HT1080 (cell line): ENCODE results near the gene ADAMTS2. TPM values are rescaled to one million over a fixed set of nuclear protein-coding genes. Genes with fewer than 3 reads are reported as not detected.
"Not testable (repeated sequence)": the region's sequence is repeated elsewhere in the genome, so short reads cannot be mapped to it uniquely, and the experiment has no call there.

Experiments
- DNase-seq: peaks from one replicate; pipeline ENCODE4 v3.0.0-alpha.2; 2015; ENCODE audit warnings: low read depth
- small RNA-seq: library from RNA; depleted of rRNA; stranded (forward); fragments of <200 nt; gene quantifications from one replicate; pipeline ENCODE3, GENCODE V24; 2014
- total RNA-seq: library from RNA; depleted of rRNA; stranded (reverse); fragments of >200 nt; shearing (Covaris generic); gene quantifications from 2 replicates; pipeline ENCODE4 v1.2.3, GENCODE V29; 2014; rRNA removed

ADAMTS2 gene
- total RNA-seq, 1 experiment from 2014 or later: 0.69 TPM

DNA sequence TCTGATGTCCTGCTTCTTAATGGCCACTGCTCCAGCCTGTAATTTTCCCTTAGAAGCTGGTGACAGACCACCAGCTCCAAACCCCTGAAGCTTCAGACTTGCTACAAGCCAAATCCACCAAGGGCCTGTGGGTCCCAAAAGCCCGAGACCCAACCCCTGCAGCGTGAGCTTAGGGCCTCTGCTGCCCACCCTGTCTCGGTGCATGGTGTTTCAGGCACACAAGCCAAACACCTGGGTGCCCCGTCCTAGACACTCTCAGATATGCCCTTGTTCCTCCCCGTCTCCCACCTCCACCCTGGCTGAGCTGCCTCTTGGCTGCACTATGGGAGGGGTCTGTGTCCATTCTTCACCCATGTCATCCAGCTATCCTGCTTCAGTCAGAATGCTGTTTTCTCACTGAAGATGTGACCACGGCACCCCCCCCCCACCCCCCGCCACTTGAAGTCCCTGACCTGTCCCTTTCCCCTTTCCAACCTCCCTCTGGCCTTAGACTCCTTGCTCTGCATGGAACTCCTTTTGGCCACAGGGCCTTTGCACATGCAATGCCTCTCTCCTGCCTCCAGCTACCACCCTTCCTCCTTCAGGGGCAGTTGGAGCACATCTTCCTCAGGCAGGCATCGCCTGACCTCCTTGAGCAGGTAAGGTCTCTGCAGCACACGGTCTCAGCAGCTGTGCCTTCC is 229.3 kb downstream of the ADAMTS2 start:
- no peak for DNase-seq

- DNase-seq: no peak
Observed at GRCh38 chr5:179115307-179115706, 230.0 kb downstream of the ADAMTS2 start.

- no peak for DNase-seq
Observed at GRCh38 chr5:179114756-179115155, 230.5 kb downstream of the ADAMTS2 start.

- no peak for DNase-seq
Observed at GRCh38 chr5:179113945-179114641, 231.2 kb downstream of the ADAMTS2 start.

DNA sequence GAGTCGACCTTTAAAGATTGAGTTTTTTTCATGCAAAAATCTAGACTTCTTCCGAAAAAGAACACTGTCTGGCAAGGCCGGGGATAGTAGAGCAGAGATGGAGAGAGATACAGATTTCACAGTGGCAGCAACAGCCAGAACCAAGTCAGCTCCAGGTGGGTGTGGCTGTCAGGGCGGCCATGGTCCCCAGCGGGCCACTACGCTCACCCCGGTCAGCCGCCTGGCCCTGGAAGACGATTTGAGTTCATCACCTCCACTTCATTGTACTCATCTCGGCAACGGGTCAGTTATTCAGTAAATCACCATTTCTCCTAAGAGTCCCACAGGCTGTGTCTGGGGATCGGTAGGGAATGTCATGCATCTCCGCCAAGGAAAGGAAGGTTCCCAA is 232.1 kb downstream of the ADAMTS2 start:
- DNase-seq: no peak

DNA sequence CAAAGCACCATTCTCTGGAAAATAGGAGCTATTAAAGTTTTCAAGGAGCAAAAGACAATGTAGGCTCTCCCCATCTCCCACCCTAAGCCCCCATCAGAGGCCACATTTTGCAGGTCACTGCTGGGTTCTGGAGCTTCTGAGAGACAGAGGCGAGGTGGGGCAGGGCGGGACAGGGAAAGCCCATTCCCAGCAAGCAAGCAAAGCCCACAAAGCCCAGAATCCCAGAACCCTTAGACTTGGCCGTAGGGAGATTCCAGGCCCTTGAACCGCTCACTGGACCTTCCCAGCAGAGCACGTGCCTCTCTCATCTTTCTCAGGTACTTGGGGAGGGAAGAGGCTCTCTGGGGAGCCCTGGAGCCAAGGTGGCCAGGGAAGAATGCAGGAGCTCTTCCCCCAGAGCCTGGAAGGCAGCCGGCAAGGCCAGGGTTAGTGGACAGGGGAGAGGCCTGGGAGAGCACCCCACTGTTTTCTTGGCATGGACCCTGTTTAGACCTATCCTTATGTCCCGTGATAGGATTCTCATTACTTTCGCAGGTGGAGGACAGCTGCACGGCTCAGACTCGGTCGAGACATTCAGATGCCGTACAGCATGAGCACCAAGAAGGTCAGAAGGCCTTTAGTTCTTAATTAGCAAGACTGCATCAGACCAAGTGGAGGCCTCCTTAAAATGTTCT is 232.7 kb downstream of the ADAMTS2 start:
- no peak for DNase-seq

- no peak for DNase-seq
Observed at GRCh38 chr5:179111267-179112207, 233.7 kb downstream of the ADAMTS2 start.

- DNase-seq: no peak
Observed at GRCh38 chr5:179110528-179110927, 234.7 kb downstream of the ADAMTS2 start.

GRCh38 chr5:179101282-179101681 is 244.0 kb downstream of the ADAMTS2 start:
- not testable (repeated sequence) for DNase-seq

- DNase-seq: no peak
Observed at GRCh38 chr5:179089502-179089901, 255.8 kb downstream of the ADAMTS2 start.

DNA sequence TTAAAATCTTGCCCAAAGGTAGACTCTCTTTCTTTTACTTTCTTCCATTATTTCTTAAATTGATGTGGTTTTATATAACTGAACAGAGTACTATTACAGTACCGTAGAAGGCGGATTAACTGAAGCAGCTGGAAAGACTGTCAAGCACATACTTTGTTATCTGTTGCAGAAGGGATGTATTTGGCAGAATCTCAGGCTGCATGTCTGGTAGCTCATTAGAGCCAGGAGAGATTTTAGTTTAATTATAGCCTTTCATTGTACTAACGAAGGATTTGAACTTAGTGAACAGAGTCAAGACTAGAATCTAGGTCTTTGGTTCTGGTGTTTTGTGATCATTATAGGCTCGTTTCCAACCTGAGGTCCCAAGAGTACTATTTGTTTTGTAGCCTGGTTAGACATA is 264.5 kb downstream of the ADAMTS2 start:
- DNase-seq: no peak

DNA sequence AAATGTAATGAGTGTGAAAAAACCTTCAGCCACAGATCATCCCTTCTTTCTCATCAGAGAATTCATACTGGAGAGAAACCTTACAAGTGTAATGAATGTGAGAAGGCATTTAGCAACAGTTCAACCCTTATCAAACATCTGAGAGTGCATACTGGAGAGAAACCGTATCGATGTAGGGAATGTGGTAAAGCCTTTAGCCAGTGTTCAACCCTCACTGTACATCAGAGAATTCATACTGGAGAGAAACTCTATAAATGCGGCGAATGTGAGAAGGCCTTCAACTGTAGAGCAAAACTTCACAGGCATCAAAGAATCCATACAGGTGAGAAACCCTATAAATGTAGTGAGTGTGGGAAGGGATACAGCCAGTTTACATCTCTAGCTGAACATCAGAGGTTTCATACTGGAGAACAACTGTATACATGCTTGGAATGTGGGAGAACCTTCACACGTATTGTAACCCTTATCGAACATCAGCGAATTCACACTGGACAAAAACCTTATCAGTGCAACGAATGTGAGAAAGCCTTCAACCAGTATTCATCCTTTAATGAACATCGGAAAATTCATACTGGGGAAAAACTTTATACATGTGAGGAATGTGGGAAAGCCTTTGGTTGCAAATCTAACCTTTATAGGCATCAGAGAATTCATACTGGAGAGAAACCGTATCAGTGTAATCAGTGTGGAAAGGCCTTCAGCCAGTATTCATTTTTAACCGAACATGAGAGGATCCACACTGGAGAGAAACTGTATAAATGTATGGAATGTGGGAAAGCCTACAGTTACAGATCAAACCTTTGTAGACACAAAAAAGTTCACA is 265.9 kb downstream of the ADAMTS2 start:
- DNase-seq: no peak

GRCh38 chr5:179065703-179066102 is 279.6 kb downstream of the ADAMTS2 start:
- DNase-seq: no peak

DNA sequence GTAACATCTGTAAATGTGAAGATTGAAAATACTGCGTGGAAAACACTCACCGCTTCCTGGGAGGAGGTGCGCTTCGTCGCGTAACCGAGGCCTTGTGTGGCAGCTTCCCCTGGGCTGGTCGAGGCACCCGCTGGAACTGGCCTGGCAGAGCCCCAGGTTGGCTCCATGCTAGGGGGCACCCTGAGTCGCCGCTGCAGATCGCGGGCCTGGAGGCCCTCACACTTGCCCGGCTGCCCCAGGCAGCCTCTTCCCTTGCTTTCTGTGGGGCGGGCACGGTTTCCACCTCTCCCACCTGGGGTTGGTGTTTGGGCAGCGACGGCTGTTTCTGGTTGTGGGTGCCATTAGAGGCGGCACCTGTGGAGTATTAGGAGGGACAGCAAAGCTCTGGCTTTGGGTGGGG is 284.2 kb downstream of the ADAMTS2 start:
- no peak for DNase-seq

Small RNA genes lying within 50 kb of the gene (small RNA-seq; reads per million reads assigned to genes)
- not detected for gene AC109479.2

Other genes starting within 250 kb of the ADAMTS2 start
- gene RUFY1, start 205.1 kb upstream of the ADAMTS2 start, total RNA-seq: 24.0 and 24.5 TPM in 2 replicates